ENCODE results near the gene DNAH17.

Gene DNAH17, protein sequence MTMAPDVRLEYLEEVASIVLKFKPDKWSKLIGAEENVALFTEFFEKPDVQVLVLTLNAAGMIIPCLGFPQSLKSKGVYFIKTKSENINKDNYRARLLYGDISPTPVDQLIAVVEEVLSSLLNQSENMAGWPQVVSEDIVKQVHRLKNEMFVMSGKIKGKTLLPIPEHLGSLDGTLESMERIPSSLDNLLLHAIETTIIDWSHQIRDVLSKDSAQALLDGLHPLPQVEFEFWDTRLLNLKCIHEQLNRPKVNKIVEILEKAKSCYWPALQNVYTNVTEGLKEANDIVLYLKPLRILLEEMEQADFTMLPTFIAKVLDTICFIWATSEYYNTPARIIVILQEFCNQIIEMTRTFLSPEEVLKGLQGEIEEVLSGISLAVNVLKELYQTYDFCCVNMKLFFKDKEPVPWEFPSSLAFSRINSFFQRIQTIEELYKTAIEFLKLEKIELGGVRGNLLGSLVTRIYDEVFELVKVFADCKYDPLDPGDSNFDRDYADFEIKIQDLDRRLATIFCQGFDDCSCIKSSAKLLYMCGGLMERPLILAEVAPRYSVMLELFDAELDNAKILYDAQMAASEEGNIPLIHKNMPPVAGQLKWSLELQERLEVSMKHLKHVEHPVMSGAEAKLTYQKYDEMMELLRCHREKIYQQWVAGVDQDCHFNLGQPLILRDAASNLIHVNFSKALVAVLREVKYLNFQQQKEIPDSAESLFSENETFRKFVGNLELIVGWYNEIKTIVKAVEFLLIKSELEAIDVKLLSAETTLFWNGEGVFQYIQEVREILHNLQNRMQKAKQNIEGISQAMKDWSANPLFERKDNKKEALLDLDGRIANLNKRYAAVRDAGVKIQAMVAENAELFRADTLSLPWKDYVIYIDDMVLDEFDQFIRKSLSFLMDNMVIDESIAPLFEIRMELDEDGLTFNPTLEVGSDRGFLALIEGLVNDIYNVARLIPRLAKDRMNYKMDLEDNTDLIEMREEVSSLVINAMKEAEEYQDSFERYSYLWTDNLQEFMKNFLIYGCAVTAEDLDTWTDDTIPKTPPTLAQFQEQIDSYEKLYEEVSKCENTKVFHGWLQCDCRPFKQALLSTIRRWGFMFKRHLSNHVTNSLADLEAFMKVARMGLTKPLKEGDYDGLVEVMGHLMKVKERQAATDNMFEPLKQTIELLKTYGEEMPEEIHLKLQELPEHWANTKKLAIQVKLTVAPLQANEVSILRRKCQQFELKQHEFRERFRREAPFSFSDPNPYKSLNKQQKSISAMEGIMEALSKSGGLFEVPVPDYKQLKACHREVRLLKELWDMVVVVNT (N-terminal part only)

DNA sequence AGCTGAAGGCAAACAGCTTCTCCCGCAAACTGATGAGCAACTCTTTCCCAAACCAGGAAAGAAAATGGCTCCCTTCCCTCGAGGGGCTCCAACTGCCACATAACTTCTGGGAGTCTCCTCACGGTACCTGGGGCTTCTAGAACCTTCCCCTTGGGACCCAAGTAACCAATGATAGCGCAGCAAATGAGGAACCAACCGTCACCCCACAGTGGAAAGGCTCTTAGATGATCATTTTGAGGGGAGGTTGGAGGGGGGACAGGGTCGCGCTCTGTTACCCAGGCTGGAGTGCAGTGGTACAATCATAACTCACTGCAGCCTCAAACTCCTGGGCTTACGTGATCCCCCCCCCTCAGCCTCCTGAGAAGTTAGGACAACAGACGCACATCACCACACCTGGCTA is at the start of gene DNAH17:
DNAH17 (minus strand) TSS at position 101 of the 400 bp plus-strand sequence. CDS start 2,339 bp downstream, outside the sequence.
- no peak for DNase-seq

DNA sequence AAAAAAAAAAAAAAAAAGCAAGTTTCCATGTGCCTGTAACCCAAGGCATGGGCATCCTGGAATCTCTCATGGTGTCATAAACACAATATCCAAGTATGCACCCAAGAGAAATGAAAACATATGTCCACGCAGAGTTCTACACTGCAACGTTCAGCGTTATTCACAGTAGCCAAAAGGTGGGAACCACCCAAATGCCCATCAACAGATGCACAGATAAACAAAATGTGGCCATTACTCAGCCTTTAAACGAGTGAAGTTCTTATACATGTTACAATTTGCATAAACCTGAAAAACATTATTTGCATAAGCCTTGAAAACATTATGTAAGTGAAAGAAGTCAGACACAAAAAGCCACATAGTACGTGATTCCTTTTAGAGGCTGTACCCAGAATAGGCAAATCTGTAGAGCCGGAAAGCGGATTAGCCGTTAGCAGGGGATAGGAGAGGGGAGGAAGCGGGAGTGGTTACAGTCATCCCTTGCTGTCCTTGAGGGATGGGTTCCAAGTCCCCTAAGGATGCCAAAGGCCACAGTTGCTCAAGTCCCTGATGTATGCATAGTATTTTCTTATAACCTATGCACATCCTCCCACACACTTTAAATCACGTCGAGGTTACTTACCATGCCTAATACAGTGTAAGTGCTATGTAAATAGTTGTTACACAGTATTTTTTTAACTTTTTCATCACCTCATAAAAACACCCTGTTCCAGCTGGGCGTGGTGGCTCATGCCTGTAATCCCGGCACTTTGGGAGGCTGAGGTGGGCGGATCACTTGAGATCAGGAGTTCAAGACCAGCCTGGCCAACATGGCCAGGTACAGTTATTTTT is 47.3 kb upstream of the DNAH17 start:
- no peak for DNase-seq

DNA sequence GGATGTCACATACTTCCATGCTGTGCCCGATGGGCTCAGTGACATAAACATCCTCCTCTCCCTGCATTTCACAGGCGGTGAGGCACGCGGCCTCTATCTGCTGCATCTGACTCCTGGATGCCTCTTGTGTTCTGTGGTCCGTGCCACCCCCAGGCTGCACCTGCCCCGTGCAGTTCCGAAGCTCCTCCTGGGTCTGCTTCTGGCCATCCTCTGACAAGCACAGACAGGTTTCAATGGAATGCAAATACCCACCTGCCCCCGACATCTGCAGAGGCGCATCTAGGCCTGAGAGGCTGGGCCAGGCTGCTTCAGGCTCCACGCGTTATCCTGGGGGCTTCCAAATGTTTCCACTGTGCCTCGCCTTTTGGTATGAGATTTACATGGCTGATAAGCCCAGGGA is 46.3 kb upstream of the DNAH17 start:
- no peak for DNase-seq

DNA sequence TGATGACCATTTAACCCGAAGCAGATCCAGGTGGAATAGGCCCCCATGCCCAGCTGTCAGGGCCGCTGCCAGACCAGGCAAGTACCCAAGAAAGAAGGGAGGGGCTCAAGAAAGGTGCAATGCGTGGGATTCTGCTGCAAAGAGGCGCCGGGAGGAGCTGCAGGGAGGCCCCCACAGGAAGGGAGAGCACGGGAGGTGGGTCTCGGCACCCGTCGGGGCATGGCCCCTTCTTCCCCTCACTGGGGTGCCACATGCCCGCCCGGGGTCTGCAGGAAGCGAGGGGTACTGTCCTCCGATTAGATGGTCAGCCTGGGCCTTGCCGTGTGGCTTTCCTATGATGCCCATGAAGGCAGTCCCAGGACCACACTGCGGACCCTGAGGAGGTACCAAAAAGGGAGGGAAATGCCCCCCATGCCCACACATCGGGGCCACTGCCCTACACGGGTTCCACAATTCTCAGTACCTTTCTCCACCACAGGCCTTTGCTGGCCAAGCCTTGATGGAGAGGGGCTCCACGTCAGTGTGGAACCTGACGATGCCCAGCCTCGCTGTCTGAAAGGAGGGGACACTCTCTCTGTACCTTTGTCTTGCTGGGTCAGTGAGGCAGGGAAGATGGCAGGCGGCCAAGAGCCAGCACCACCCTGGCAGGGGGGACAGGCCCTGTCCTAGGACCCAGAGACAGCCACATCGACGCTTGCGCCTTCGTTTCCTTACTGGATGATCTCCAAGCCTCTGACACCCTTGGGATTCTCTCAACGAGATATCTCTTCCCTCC is 45.5 kb upstream of the DNAH17 start:
- DNase-seq, result no peak

DNA sequence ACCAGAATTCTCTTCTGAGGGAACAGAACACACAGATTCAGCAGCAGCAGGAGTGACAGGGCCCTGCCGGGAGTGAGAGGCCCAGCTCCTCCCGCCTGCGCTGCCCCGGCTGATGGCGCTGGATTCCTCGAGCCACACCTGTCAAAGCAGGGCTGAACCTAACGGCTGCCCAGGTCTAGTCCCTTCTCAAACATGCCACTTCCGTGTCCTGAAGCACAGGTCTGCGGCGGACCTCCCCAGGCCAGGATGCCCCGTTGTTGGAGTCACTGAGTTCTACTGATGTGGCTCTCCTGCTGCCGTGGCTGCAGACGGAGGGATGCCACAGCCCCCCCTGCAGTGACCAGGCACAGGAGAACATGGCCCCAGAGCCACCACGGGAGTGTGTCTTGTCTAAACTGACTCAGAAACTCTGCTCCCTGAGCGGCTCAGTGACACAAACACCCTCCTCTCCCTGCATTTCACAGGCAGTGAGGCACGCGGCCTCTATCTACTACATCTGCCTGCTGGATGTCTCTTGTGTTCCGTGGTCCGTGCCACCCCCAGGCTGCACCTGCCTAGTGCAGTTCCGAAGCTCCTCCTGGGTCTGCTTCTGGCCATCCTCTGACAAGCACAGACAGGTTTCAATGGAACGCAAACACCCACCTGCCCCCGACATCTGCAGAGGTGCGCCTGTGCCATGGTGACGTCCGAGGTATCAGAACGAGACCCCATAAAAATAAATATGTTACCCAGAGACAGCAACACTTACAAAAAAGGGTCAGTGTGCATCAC is 44.7 kb upstream of the DNAH17 start:
- DNase-seq, result no peak

DNA sequence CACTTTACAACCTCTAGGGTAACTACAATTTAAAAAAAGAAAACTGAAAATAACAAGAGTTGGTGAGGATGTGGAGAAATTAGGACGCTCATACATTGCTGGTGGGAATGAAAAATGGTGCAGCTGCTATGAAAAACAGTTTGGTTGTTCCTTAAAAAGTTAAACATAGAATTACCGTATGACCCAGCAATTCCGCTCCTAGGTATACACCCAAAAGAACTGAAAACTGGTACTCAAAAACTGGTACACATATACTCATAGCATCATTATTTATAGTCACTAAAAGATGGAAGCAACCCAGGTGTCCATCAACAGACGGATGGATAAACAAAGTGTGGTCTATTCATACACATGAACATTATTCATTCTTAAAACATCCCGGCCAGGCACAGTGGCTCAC is 42.9 kb upstream of the DNAH17 start:
- no peak for DNase-seq

DNA sequence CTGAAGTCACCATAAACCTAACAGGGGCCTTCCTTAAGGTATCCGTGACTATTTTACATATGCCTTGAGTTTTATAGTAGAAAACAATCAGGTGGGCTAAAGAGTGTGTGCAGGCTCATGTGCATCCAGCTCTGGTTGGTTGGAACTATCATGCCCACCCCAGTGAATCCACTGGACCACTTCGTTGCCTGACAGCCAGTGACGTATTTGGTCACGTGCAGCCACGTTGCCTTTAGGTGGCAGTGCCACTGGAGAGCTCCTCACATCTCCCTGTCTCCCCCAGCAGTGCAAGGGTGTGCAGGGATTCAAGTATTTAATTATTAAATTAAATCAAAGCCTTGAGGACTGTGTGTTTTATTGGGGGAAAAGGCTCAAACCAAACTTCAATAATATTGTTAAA is 42.1 kb upstream of the DNAH17 start:
- no peak for DNase-seq

DNA sequence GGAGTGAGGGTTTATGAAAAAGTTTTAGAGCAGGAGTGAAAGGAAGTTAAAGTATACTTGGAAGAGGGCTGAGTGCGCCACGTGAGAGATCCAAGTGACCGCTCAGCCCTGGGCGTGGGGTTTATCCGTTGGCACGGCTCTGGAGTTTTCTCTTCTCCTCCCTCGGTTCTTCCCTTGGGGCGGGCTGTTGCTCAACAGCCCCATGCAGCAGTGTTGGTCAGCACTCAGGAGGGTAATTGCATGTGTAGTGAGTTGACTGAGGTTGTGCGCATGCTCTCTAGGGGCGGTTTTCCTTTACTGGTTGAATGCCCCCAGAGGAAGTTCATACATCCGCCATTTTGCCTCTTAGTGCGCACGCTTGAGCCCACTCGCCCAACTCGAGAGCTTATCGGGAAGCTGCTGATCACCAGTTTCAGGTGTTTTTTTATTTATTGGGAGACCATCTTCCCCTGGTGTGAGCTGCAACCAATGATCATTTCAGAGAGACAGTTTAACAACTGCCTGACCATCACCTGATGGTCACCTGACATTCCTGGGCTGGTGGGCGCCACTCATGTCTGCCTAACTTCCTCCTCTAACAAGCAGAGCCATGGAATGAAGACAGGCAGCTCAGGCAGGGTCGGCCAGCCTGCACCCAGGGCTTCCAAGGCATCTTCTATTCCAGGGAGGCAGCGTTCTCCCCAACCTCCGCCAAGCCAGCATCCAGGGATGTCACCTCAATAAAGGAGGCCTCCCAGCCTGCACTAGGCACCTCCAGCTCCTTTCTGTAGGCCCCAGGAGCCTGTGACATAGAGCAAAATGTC is 41.3 kb upstream of the DNAH17 start:
- no peak for DNase-seq

DNA sequence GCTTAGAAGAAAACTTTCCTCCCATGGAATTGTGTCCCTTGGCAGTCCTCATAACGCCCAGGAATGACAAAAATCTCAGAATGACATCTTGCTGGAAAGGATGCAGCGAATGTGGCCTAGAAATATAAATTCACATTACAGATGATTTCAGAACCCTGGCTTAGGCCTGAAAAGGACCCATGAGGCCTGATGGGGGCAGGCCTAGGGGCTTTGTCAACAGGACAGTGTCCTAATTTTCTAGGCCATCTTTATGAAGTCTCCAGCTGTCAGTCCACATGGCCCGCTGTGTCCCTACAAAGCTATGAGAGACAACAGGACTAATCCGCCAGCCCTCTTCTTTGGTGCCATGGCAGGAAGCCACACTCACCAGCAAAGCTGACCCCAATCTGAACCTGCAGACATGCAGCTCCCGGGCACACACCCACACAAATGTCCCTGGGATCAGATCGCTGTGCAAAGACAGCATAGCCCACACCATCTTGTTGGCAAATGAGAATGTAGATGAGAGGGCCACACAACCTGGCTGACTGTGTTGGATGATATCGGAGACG is 40.4 kb upstream of the DNAH17 start:
- DNase-seq, result no peak

DNA sequence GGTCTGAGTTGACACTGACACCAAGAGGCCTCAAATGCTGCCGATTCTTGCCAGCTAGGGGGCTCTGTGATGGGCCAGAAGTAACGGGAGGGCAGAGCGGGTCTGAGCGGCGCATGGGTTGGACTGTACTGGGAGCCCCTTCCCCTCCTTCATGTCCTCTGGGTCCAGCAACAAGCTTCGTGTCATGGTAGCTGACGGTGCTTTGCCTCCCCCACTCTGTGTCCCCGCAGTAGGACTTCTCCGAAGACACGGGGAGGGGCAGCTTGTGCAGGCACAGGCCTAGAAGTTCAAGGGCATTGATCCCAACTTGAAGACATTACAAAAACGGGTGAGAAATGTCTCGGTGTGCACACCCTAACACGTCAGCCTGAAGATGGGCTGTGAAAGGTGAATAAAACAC is 39.8 kb upstream of the DNAH17 start:
- DNase-seq, result no peak

DNA sequence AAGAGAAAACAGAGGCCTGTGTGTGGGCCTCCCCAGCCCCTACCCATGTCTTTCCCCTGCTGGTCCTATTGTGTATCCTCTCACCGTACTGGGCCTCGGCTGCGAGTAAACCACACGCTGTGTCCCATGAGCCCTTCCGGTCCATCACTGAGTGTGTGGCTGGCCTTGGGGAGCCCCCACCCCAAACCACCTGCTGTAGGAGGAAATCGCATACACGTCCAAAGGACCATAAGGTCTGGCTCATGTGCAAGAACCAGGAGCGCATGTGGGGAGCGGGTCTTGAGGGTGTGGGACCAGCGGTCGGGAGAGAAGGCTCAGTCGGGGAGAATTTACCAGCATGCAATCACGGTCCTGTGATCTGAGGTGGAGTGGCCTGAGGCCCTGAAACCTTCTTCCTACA is 38.4 kb upstream of the DNAH17 start:
- no peak for DNase-seq

DNA sequence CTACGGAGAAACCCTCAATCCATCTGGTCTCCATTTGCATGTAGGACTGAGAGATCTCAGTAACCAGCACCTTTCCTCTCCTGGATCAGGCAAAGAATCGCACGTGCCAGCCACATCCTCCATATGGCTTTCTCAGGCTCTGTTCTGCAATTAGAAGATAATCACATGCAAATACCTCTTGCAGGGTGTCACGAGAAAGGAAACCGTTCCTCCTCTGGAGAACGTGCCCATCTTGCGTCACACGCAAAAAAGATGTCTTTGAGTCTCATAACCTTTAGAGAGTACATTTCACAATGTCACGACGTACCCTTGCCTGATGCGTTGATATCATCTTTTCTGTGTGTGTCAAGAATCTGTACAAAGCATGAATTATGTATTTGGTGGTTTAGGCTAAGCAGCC is 36.2 kb upstream of the DNAH17 start:
- DNase-seq, result no peak

DNA sequence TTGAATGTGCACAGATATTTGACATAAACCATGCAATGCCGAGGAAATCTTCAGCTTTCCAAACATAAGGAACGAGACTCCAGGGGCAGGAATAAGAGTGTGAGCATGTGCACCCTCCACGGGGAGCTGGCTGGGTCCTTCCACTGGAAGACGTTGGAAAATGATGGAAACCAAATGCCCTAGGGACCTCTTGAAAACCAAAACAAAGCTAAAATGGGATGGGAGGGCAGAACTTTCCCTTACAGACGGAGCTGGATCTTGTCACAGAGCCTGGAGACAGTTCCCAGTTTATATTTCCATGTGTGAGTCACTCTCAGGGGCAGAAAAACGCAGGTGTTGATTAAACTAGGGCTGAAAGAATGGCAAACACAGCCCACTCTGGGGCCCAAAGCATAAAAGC is 34.4 kb upstream of the DNAH17 start:
- DNase-seq, result no peak

DNA sequence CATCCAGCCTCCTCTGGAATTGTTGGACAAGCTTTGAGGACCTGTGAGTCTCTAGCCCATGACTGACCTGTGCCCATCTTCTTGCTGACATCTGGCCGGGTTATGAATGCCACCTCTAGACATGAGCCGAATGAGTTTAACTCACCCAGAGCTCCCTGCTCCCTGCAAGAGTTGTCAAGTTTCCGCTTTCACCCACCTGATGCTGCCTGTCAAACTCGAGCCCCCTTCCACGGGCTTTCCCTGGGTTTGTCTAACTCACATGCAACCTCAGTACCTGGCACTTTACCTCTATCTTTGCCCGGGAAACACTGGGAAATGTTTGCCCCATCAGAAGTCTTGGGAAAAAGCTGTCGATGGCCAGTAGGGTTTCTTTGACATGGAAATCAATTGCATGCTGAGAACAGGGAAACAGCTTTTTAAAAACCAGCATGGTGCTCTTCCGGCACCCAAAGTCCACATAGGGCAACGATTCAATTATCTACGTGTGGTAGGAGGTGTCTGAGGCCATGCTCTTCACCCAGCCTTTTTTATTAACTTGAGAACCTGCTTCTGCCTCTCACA is 33.8 kb upstream of the DNAH17 start:
- DNase-seq, result no peak

DNA sequence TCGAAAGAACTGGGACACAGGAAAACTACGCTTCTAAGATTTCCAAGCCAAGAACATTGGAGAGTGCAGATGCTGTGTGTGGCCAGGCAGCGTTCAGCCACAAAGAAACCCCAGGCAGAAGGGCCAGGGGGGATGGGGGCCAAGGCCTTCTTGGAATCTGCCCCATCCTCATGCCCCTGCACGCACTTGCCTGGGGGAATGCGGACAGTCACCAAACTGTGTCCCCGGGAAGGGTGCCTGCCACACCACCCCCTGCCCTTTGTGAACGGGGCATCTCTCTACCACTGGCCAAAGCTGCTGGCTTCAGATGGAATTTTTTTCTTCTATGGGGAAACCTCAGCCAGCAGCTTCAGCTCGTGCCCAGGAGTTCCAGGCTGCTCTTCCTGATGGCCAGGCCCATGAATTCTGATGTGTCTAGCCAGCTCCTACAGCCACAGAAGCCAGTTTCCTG is 32.0 kb upstream of the DNAH17 start:
- DNase-seq, result no peak

DNA sequence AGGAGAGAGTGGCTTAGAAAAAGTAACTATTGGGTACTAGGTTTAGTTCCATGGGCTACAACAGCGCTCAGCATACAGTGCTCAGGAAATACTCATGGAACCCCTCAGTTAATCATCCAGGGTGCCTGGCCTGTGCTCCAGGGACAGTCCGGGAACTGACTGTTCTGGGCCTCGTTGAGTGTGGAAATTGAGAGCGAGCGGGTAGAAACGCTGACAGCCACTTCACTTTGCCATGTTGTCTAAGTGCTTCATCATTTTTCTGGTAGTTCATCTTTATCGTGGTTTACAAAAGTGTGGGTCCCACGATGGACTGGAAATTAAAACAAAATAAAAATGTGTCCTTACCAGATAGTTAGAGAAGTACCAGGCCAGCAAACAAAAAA is 31.6 kb upstream of the DNAH17 start:
- DNase-seq, result no peak

DNA sequence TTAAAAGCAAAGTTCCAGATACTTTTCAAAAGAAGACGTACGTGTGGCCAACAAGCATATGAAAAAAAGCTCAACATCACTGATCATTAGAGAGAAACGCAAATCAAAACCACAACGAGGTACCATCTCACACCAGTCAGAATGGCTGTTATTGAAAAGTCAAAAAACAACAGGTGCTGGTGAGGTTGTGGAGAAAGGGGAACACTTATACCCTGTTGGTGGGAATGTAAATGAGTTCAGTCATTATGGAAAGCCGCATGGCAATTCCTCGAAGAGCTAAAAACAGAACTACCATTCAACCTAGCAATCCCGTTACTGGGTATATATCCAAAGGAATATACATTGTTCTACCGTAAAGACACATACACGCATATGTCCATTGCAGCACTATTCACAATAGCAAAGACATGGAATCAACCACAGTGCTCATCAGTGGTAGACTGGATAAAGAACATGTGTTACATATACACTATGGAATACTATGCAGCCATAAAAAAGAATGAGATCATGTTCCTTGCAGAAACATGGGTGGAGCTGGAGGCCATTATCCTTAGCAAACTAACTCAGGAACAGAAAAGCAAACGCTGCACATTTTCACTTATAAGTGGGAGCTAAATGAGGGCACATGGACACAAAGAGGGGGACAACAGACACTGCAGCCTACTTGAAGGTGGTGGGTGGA is 31.1 kb upstream of the DNAH17 start:
- no peak for DNase-seq

DNA sequence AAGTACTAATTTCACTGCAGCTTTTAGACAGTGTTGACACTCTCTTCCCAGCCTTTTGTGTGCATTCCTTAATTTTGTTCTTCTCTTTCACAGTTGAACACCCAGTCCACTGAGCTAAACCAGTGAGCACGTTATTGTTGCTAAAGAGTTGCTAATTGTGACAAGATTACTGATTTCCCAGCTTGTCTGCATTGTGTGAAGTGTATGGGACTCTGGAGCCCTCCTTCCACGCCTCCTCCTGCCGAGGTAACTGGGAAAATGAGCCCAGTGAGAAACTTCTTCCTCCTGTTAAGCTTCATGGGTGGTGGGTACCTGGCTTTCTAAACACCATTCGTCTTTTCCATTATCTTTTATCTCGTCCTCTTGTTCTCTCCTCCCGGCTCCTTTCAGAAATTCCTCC is 29.8 kb upstream of the DNAH17 start:
- no peak for DNase-seq
